NCI-H1092 treated with DMSO at 0.1 percent for 48 hours (cell line): ENCODE results near the gene SLC38A6.

Experiments
- DNase-seq: peaks from one replicate; lab custom pipeline; 2025; lab: John Stamatoyannopoulos, UW

The SLC38A6 gene

GRCh38 chr14:60977847-60978246 lies 3.2 kb upstream of the SLC38A6 start:
- DNase-seq: peak; percentile 32

DNA sequence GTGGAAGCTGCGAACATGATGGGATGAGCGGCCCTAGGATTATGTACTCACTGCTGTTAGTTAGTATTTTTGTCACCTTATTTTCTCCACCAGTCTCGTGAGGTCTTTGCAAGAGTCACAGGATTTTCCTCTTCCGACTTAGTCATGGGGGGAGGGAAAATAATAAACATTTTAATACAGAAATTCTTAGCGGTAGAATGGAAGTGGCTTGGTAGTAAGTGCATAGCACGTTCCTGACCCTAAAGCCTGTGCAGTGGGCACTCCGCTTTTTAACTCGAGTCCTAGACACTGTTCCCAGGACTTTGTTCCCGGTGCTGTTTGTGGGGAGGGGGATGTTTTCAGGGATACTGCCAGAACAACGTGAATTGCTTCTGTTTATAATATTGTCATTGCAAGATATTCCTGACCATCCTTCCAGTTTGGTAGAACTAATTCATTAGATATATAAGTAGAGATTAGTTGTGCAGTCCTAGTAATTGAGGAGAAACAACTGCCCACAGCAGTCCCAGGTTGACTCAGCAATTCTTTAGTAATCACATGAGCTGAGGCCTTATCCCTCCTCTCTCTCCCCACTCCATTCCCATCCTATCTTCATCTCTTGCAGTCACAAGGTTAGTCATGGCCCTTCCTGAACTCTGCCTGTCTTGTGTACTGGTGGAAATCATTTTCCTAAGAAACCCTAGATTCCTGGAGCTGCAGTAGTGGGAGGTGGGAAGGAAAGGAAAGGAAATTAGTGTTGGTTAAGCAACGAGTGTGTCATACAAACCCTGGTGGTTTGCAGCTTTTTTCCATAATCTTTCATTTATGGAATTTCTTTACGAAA lies 799 bp downstream of the SLC38A6 start:
- no peak for DNase-seq

- no peak for DNase-seq
These were observed 3.2 kb downstream of the SLC38A6 start for GRCh38 chr14:60984196-60984595.

DNA sequence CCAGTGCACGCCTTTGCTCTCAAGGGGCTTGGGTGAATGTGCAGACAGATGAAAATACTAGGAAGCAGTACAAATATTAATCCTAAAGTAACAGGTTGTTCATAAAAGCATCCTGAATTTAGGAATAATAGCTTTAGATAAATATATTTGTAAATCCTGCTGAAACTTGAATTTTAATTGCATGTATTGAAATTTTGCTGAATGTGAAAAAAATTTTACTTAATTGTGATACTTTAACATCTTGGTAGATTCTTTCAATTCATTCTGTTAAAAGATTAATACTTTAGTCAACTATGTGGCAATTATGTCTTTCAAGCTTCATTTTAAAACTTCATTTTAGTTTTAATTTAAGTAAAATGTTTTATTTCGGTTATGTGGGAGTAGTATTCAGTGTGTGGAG lies 5.5 kb downstream of the SLC38A6 start:
- no peak for DNase-seq

- DNase-seq: no peak
These were observed 8.6 kb downstream of the SLC38A6 start for GRCh38 chr14:60989599-60989998.

DNA sequence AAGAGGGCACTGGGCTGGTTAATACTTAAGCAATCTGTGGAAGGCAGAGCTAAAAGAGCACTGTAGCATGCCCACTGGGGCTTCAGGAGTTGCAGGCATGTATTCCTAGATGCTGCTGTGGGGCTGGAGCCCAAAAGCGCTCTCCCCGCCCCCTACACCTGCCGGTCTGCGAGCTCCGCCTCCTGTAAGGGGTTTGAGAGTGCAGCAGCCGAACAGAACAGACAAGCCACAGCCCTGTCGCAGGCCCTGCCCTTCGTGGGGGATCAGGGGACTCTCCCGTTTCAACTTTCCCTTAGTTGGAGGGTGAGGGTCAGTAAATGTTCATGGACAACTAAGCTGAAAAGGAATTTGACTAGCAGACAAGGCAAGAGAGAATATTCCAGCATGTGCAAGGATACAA lies 17.6 kb downstream of the SLC38A6 start:
- DNase-seq: no peak

DNA sequence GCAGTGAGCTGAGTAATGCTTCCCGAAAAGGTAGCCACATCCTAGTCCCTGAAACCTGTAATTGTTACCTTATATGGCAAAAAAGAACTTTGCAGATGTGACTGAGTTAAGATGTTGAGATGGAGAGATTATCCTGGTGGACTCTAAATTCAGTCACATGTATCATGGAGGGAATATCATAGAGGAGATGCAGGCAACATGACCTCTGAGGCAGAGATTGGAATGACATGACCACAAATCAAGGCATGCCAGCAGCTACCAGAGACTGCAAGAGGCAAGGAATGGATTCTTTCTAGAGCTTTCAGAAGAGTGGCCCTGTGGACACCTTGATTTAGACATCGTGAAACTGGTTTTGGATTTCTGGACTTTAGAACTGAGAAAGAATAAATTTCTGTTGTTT lies 18.5 kb downstream of the SLC38A6 start:
- DNase-seq: no peak

DNA sequence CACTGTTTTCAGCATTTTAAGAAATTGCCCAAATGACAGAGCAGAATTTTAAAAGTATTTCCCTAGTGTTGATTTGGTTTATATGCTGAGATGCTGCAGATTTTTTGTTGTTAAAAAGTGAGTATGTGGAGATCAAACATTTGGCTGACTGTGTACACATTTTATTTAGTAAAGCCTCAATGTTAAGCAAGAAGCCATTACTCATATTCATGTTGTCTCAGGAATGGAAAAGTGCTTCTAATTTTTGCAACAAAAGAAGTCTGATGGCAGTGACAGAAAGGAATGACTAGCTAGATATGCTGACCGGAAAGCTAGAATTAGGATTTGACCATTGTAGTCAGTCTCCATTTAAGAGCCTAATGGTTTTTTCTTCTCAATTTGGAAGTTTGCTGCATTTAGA lies 22.5 kb downstream of the SLC38A6 start:
- no peak for DNase-seq

DNA sequence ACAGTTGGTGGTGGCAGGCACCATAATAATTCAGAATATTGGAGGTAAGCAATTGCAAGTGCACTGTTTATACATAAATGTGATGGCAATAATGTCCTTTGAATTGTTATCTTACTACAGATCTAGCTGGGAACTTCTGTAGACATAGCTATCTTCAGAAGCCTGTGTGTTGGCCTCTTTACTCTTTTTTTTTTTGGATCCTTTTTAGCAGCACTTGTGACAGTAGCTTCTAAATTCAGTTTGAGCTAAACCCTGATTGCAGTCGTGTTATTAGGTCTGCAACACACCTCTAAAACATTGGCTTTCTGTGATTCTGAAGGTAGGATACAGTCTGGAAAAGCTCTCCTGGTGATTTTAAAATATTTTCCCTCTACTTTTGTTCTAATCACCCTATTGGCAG lies 38.5 kb downstream of the SLC38A6 start:
- no peak for DNase-seq

- peak; percentile 83 for DNase-seq
These were observed 44.5 kb downstream of the SLC38A6 start for GRCh38 chr14:61025251-61026223.

DNA sequence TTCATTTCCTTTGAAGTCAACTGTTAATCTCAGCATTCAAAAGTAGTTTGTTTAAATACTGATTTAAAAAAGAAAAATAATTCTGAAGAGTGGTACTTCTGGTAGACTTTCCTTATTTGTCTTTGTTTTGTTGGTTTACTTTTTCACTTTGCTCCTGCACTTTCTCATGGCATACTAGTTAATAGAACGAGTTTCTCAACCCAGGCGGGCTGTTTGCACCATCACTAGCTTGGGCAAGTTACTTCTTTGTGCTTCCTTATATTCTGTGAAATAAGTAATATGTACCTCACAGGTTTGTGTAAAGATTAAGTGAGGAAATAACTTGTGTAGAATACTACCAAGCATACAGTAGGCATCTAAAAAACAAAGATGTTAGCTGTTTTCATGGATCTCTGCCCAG lies 45.5 kb downstream of the SLC38A6 start:
- no peak for DNase-seq

DNA sequence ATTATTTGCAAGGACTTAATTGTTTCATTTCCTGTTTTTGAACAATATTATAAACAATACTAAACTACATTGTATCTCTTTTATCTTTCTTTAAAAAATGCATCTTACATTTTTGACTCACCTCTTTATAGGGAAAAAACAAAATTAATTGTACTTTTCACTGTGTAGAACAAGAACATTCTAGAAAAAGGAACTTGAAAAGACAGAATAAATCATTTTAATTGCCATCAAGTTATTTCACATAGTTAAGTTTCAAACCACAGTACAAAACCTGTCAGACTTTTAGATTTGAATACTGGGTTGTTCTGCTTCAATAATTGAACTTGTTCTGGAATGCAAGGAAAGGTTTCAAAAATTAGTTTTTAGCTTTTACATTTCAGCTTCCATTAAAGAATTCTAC lies 50.0 kb downstream of the SLC38A6 start:
- no peak for DNase-seq

DNA sequence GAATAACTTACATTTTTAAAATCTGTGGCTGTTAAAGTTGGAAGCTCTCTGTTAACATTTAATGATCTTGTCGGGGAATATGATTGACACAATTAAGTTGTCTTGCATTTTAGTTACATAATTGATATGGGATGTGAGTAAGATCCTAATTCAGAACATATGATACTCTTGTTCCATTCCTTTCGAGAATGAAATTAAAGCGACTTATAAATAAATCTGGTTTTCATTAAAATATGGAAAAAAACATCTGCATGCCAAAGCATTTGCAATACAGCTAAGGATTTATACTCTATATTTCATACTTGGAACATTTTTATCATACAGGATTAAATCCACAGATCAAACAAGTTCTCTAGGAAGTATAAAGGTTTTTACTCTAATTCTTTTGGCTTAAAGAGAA lies 52.0 kb downstream of the SLC38A6 start:
- no peak for DNase-seq

DNA sequence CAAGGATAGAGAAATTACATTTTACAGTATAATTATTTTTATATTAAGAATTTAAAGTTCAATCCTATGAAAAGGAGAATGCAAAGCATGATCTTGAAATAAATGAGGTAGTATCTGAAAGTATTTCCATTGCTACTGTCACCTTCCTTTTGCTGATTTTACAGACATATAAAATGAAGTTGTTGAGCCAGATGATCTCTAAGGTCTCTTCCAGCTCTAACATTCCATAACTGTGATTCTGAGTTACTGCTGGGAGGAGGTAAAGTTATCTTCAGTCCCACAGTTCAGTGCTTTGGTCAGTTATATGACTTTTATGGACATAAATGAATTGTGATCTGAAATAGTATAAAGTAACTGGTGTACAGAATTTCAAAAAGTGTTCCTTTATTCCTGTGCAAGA lies 52.8 kb downstream of the SLC38A6 start:
- DNase-seq: no peak

- DNase-seq: peak; percentile 54
These were observed 53.5 kb downstream of the SLC38A6 start for GRCh38 chr14:61034416-61035120.

GRCh38 chr14:61037215-61037614 lies 56.2 kb downstream of the SLC38A6 start:
- DNase-seq: no peak

DNA sequence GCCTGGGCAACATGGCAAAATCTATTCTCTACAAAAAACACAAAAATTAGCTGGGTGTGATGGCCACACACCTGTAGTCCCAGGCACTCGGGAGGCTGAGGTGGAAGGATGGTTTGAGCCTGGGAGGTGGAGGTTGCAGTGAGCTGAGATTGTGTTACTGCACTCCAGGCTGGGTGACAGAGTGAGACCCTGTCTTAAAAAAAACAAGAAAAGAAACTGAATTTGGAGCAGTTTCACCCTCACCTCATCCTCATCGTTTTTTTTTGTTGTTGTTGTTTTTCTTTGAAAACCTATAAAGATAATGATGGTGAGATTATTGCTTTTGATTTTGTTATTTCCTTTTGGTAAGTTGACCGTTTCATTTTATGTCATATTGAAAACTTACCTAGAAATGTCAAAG lies 60.7 kb downstream of the SLC38A6 start:
- DNase-seq: no peak

- peak; percentile 63 for DNase-seq
These were observed 61.2 kb downstream of the SLC38A6 start for GRCh38 chr14:61042220-61042619.

- DNase-seq: no peak
These were observed 62.5 kb downstream of the SLC38A6 start for GRCh38 chr14:61043506-61043905.

DNA sequence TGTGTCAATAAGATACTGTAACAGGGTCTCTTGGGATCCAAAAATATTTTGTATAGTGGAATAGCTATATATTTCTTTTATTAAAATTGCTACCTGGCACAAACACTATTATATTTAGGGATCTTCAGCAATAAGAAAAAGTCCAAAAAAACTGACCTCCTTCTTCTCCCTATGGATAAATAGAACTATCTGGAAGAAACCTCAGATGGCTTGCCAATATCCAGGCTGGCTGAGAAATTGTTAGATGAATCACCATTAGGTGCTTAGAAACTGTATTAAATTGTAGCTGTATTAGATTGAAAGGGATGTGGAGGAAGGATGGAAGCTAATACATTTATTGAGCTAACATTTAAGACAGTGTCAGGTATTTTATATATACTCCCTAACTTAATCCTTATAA lies 66.0 kb downstream of the SLC38A6 start:
- no peak for DNase-seq

DNA sequence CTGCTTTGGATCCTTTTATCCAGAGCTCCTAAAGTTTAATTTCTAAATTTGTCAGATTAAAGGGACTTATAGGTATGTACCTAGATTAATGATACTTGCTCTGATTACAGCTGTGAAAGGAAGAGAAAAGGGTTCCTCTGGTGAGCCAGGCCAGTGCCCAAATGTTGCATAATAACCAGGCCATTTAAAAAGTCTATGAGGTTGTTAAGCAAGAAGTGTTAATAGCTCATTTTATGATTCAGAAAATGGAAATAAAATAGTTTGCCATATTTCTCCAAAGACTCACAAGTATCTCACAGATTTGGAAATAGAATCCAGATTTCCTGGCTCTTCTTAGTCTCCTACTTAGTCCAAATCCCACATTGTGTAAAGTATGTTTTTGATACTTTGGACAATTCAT lies 67.6 kb downstream of the SLC38A6 start:
- DNase-seq: no peak

GRCh38 chr14:61050417-61050816 lies 69.4 kb downstream of the SLC38A6 start:
- no peak for DNase-seq
